ENCODE results near the gene CALML3.

DNA sequence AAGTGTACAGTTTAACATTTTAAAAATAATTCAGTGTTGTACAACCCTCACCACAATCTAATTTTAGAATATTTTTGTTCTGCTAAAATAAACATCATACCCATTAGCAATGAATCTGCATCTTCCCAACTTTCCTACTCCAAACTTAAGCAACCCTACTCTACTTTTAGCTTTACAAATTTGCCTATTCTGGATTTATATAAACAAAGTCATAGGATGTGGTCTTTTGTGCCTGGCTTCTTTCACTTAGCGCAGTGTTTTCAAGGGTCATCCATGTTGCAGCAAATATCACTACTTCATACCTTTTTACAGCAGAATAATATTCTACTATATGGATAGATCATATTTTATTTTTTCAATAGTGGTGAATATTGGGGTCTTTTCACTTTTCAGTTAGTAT lies 18.9 kb downstream of the CALML3 start:
- TF ChIP-seq, protein P1, sequence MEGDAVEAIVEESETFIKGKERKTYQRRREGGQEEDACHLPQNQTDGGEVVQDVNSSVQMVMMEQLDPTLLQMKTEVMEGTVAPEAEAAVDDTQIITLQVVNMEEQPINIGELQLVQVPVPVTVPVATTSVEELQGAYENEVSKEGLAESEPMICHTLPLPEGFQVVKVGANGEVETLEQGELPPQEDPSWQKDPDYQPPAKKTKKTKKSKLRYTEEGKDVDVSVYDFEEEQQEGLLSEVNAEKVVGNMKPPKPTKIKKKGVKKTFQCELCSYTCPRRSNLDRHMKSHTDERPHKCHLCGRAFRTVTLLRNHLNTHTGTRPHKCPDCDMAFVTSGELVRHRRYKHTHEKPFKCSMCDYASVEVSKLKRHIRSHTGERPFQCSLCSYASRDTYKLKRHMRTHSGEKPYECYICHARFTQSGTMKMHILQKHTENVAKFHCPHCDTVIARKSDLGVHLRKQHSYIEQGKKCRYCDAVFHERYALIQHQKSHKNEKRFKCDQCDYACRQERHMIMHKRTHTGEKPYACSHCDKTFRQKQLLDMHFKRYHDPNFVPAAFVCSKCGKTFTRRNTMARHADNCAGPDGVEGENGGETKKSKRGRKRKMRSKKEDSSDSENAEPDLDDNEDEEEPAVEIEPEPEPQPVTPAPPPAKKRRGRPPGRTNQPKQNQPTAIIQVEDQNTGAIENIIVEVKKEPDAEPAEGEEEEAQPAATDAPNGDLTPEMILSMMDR (IDR thresholded peaks at IDR 0.05 in 8 of 11, conservative IDR thresholded peaks at IDR 0.05 in 3 of 11), result no peak
- no peak for TF ChIP-seq POLR2A (IDR thresholded peaks at IDR 0.05)

All from spleen (tissue), 7 donors.